ENCODE measurements around the gene BCL7B. TPM values are rescaled to one million over a fixed set of nuclear protein-coding genes. Genes with fewer than 3 reads are reported as not detected.

The BCL7B gene
- total and polyA plus RNA-seq, 2 of the 13 experiments (the other 11 are each of a cell fraction or from before 2014, with no cell fraction given), result 24.3 to 38.2 TPM

DNA sequence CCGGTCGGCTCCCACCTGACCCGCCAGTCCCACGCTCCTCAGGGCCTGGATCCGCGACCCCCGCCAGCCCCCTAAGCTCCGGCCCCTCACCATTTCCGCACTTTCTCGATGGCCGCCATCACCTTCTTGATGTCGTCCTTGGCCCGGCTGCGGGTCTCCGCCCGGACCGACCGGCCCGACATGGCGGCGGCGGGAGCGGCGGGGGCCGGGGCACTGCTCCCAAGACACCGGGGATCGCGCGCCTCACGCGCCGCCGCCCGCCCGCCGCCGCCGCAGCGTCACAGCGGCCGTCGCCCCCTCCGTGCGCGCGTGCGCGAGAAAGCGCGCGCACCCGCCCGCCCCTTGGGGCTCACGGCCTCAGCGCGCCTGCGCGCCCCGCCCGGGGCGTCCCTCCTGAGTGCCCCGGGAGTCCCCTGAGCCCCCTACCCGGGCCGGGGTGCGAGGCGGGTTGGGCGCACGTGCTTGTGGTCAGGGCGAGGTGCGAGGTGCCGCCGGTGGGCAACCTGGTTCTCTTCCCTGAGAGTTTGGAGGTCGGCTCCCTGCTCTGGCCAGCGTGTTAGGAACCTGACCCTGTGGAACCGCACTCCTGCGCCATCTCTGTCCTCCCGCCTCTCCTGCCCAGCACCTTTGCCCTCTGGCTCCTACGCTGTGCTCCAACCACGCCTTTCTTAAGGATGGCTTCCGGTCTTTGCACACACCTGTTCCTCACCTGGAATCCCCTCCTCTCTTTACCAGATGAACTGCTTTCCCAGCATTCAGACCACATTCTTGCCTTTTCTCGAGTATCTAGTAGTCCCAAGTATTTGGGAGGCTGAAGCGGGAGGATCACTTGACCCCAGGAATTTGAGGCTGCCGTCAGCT is at the start of gene BCL7B (continued):
- TF ChIP-seq, protein P1, sequence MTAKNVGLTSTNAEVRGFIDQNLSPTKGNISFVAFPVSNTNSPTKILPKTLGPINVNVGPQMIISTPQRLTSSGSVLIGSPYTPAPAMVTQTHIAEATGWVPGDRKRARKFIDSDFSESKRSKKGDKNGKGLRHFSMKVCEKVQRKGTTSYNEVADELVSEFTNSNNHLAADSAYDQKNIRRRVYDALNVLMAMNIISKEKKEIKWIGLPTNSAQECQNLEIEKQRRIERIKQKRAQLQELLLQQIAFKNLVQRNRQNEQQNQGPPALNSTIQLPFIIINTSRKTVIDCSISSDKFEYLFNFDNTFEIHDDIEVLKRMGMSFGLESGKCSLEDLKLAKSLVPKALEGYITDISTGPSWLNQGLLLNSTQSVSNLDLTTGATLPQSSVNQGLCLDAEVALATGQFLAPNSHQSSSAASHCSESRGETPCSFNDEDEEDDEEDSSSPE (CRISPR knock-in tag; IDR thresholded peaks at IDR 0.05), result peak; percentile 96
- TF ChIP-seq ZNF296 (CRISPR knock-in tag; conservative IDR thresholded peaks at IDR 0.05), result no peak
- no peak for TF ChIP-seq ZNF720 (CRISPR knock-in tag; IDR thresholded peaks at IDR 0.05)
- TF ChIP-seq, protein P2, sequence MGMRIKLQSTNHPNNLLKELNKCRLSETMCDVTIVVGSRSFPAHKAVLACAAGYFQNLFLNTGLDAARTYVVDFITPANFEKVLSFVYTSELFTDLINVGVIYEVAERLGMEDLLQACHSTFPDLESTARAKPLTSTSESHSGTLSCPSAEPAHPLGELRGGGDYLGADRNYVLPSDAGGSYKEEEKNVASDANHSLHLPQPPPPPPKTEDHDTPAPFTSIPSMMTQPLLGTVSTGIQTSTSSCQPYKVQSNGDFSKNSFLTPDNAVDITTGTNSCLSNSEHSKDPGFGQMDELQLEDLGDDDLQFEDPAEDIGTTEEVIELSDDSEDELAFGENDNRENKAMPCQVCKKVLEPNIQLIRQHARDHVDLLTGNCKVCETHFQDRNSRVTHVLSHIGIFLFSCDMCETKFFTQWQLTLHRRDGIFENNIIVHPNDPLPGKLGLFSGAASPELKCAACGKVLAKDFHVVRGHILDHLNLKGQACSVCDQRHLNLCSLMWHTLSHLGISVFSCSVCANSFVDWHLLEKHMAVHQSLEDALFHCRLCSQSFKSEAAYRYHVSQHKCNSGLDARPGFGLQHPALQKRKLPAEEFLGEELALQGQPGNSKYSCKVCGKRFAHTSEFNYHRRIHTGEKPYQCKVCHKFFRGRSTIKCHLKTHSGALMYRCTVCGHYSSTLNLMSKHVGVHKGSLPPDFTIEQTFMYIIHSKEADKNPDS (CRISPR knock-in tag; IDR thresholded peaks at IDR 0.05), result 0 out of 2 replicates have a peak, but pooled peaks have one; percentile 72
- TF ChIP-seq HDAC6 (IDR thresholded peaks at IDR 0.05; ENCODE audit: low read depth, low read length), result no peak
- TF ChIP-seq, protein P3, sequence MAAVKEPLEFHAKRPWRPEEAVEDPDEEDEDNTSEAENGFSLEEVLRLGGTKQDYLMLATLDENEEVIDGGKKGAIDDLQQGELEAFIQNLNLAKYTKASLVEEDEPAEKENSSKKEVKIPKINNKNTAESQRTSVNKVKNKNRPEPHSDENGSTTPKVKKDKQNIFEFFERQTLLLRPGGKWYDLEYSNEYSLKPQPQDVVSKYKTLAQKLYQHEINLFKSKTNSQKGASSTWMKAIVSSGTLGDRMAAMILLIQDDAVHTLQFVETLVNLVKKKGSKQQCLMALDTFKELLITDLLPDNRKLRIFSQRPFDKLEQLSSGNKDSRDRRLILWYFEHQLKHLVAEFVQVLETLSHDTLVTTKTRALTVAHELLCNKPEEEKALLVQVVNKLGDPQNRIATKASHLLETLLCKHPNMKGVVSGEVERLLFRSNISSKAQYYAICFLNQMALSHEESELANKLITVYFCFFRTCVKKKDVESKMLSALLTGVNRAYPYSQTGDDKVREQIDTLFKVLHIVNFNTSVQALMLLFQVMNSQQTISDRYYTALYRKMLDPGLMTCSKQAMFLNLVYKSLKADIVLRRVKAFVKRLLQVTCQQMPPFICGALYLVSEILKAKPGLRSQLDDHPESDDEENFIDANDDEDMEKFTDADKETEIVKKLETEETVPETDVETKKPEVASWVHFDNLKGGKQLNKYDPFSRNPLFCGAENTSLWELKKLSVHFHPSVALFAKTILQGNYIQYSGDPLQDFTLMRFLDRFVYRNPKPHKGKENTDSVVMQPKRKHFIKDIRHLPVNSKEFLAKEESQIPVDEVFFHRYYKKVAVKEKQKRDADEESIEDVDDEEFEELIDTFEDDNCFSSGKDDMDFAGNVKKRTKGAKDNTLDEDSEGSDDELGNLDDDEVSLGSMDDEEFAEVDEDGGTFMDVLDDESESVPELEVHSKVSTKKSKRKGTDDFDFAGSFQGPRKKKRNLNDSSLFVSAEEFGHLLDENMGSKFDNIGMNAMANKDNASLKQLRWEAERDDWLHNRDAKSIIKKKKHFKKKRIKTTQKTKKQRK (IDR thresholded peaks at IDR 0.05; ENCODE audit: low read length), result no peak
- TF ChIP-seq GATAD2A (CRISPR knock-in tag; IDR thresholded peaks at IDR 0.05), result peak; percentile 34; the same call in 1 of the 2 replicates
- TF ChIP-seq HNRNPH1 (optimal IDR thresholded peaks at IDR 0.05; ENCODE audit: low read depth, low read length), result no peak
- peak; percentile 64; the same call in 1 of the 2 replicates for TF ChIP-seq ZNF746 (CRISPR knock-in tag; IDR thresholded peaks at IDR 0.05)
- peak; percentile 97; the same call in 1 of the 2 replicates for TF ChIP-seq ZNF766 (CRISPR knock-in tag; IDR thresholded peaks at IDR 0.05; ENCODE audit: borderline replicate concordance)
- TF ChIP-seq HNF4A (CRISPR knock-in tag; IDR thresholded peaks at IDR 0.05), result peak; percentile 45; the same call in 1 of the 2 replicates
- TF ChIP-seq ETV5 (CRISPR knock-in tag; IDR thresholded peaks at IDR 0.05; ENCODE audit: borderline replicate concordance), result peak; percentile 63
- TF ChIP-seq, protein P4, sequence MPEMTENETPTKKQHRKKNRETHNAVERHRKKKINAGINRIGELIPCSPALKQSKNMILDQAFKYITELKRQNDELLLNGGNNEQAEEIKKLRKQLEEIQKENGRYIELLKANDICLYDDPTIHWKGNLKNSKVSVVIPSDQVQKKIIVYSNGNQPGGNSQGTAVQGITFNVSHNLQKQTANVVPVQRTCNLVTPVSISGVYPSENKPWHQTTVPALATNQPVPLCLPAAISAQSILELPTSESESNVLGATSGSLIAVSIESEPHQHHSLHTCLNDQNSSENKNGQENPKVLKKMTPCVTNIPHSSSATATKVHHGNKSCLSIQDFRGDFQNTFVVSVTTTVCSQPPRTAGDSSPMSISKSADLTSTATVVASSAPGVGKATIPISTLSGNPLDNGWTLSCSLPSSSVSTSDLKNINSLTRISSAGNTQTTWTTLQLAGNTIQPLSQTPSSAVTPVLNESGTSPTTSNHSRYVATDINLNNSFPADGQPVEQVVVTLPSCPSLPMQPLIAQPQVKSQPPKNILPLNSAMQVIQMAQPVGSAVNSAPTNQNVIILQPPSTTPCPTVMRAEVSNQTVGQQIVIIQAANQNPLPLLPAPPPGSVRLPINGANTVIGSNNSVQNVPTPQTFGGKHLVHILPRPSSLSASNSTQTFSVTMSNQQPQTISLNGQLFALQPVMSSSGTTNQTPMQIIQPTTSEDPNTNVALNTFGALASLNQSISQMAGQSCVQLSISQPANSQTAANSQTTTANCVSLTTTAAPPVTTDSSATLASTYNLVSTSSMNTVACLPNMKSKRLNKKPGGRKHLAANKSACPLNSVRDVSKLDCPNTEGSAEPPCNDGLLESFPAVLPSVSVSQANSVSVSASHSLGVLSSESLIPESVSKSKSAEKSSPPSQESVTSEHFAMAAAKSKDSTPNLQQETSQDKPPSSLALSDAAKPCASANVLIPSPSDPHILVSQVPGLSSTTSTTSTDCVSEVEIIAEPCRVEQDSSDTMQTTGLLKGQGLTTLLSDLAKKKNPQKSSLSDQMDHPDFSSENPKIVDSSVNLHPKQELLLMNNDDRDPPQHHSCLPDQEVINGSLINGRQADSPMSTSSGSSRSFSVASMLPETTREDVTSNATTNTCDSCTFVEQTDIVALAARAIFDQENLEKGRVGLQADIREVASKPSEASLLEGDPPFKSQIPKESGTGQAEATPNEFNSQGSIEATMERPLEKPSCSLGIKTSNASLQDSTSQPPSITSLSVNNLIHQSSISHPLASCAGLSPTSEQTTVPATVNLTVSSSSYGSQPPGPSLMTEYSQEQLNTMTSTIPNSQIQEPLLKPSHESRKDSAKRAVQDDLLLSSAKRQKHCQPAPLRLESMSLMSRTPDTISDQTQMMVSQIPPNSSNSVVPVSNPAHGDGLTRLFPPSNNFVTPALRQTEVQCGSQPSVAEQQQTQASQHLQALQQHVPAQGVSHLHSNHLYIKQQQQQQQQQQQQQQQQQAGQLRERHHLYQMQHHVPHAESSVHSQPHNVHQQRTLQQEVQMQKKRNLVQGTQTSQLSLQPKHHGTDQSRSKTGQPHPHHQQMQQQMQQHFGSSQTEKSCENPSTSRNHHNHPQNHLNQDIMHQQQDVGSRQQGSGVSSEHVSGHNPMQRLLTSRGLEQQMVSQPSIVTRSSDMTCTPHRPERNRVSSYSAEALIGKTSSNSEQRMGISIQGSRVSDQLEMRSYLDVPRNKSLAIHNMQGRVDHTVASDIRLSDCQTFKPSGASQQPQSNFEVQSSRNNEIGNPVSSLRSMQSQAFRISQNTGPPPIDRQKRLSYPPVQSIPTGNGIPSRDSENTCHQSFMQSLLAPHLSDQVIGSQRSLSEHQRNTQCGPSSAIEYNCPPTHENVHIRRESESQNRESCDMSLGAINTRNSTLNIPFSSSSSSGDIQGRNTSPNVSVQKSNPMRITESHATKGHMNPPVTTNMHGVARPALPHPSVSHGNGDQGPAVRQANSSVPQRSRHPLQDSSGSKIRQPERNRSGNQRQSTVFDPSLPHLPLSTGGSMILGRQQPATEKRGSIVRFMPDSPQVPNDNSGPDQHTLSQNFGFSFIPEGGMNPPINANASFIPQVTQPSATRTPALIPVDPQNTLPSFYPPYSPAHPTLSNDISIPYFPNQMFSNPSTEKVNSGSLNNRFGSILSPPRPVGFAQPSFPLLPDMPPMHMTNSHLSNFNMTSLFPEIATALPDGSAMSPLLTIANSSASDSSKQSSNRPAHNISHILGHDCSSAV (CRISPR knock-in tag; IDR thresholded peaks at IDR 0.05; ENCODE audit: borderline replicate concordance), result no peak
